Measurements from ENCODE around the gene AGAP2.

Gene AGAP2

GRCh38 chr12:57781801-57782200, 43.3 kb upstream of the AGAP2 start:
- Mint-ChIP-seq H3K27me3 (ENCODE audit: low read depth, poor library complexity) (peaks cover 12% of the 10 kb centered on the region), H3K4me1 (peaks cover 13% of the 10 kb centered on the region), H3K27ac (no peak overlapping the region), H3K9me3 (no peaks in the 10 kb centered on the region), H3K36me3 (ENCODE audit: low read depth) (peaks cover 24% of the 10 kb centered on the region), H3K4me3 (no peak overlapping the region)
- TF ChIP-seq CTCF (IDR thresholded peaks at IDR 0.05) = no peak
- DNase-seq = no peak

- peaks cover 19% of the 10 kb centered on the region for H3K36me3 Mint-ChIP-seq (ENCODE audit: low read depth)
- peaks cover 13% of the 10 kb centered on the region for H3K4me1 Mint-ChIP-seq
- H3K4me3 Mint-ChIP-seq = no peak overlapping the region
- DNase-seq = no peak
- no peak for TF ChIP-seq CTCF (IDR thresholded peaks at IDR 0.05)
- no peak overlapping the region for H3K27ac Mint-ChIP-seq
- H3K9me3 Mint-ChIP-seq = no peaks in the 10 kb centered on the region
- H3K27me3 Mint-ChIP-seq (ENCODE audit: low read depth, poor library complexity) = peaks cover 12% of the 10 kb centered on the region
Measured at GRCh38 chr12:57781244-57781643, 42.7 kb upstream of the AGAP2 start.

GRCh38 chr12:57780284-57780897, 41.8 kb upstream of the AGAP2 start:
- no peak for TF ChIP-seq CTCF (IDR thresholded peaks at IDR 0.05)
- DNase-seq = no peak
- H3K4me1 Mint-ChIP-seq = peaks cover 13% of the 10 kb centered on the region

GRCh38 chr12:57779736-57780135, 41.2 kb upstream of the AGAP2 start:
- no peak overlapping the region for H3K27ac Mint-ChIP-seq
- no peak for TF ChIP-seq CTCF (IDR thresholded peaks at IDR 0.05)
- no peaks in the 10 kb centered on the region for H3K9me3 Mint-ChIP-seq
- peaks cover 13% of the 10 kb centered on the region for H3K4me1 Mint-ChIP-seq
- DNase-seq = no peak
- peaks cover 22% of the 10 kb centered on the region for H3K36me3 Mint-ChIP-seq (ENCODE audit: low read depth)
- H3K4me3 Mint-ChIP-seq = no peak overlapping the region
- H3K27me3 Mint-ChIP-seq (ENCODE audit: low read depth, poor library complexity) = peaks cover 15% of the 10 kb centered on the region

More at GRCh38 chr12:57780284-57780897, 41.8 kb upstream of the AGAP2 start:
- peaks cover 15% of the 10 kb centered on the region for H3K27me3 Mint-ChIP-seq (ENCODE audit: low read depth, poor library complexity)
- H3K9me3 Mint-ChIP-seq = no peaks in the 10 kb centered on the region
- H3K36me3 Mint-ChIP-seq (ENCODE audit: low read depth) = peaks cover 22% of the 10 kb centered on the region
- no peak overlapping the region for H3K27ac Mint-ChIP-seq
- no peak overlapping the region for H3K4me3 Mint-ChIP-seq

- no peak overlapping the region for H3K4me3 Mint-ChIP-seq
- TF ChIP-seq CTCF (IDR thresholded peaks at IDR 0.05) = no peak
- no peak for DNase-seq
- H3K27me3 Mint-ChIP-seq (ENCODE audit: low read depth, poor library complexity) = peaks cover 17% of the 10 kb centered on the region
- no peak overlapping the region for H3K27ac Mint-ChIP-seq
- H3K4me1 Mint-ChIP-seq = peaks cover 6% of the 10 kb centered on the region
- no peaks in the 10 kb centered on the region for H3K9me3 Mint-ChIP-seq
- peaks cover 17% of the 10 kb centered on the region for H3K36me3 Mint-ChIP-seq (ENCODE audit: low read depth)
Measured at GRCh38 chr12:57777911-57778310, 39.4 kb upstream of the AGAP2 start.

GRCh38 chr12:57777367-57777766, 38.8 kb upstream of the AGAP2 start:
- Mint-ChIP-seq H3K27me3 (ENCODE audit: low read depth, poor library complexity) (peaks cover 18% of the 10 kb centered on the region), H3K36me3 (ENCODE audit: low read depth) (peaks cover 17% of the 10 kb centered on the region), H3K4me1 (peaks cover 6% of the 10 kb centered on the region), H3K27ac (no peak overlapping the region), H3K4me3 (no peak overlapping the region), H3K9me3 (no peaks in the 10 kb centered on the region)
- DNase-seq = no peak
- no peak for TF ChIP-seq CTCF (IDR thresholded peaks at IDR 0.05)

Measured in nephron progenitor cell (in vitro differentiated cells).